ENCODE results near the gene PITRM1.

GRCh38 chr10:3194871-3195270 is 22.3 kb upstream of the PITRM1 start:
- TF ChIP-seq, protein P1, sequence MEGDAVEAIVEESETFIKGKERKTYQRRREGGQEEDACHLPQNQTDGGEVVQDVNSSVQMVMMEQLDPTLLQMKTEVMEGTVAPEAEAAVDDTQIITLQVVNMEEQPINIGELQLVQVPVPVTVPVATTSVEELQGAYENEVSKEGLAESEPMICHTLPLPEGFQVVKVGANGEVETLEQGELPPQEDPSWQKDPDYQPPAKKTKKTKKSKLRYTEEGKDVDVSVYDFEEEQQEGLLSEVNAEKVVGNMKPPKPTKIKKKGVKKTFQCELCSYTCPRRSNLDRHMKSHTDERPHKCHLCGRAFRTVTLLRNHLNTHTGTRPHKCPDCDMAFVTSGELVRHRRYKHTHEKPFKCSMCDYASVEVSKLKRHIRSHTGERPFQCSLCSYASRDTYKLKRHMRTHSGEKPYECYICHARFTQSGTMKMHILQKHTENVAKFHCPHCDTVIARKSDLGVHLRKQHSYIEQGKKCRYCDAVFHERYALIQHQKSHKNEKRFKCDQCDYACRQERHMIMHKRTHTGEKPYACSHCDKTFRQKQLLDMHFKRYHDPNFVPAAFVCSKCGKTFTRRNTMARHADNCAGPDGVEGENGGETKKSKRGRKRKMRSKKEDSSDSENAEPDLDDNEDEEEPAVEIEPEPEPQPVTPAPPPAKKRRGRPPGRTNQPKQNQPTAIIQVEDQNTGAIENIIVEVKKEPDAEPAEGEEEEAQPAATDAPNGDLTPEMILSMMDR (conservative IDR thresholded peaks at IDR 0.05), result no peak
- TF ChIP-seq ZFX (IDR thresholded peaks at IDR 0.05), result no peak
